Measurements from ENCODE around the gene LYL1. TPM values are rescaled to one million over a fixed set of nuclear protein-coding genes. Genes with fewer than 3 reads are reported as not detected.

The LYL1 gene
- total and polyA plus RNA-seq, 2 of the 13 experiments (the other 11 are each of a cell fraction or from before 2014, with no cell fraction given) = 0.75 to 0.92 TPM

DNA sequence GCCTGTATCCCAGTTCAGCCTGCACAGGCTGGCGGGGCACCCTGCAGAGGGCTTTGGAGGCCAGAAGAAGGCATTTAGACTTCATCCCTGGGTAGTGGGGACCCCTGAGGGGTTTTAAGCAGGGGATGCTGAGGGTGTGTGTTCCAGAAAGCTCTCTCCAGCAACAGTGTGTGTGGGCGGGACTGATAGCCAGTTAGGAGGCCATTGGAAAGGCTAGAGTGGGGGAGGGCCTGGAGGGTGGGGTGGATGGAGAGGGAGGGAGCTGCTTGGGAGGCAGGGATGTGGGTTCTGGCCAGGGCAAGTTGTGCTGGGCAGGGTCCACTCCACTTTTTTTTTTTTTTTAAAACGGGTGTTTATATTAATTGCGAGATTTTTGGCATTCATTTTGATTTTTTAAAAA, 28.3 kb downstream of the LYL1 start:
- no TSS peak for BruUV-seq (replicated peaks)
- DNase-seq (ENCODE audit: low spot score) (no peak), FAIRE-seq (no peak), ATAC-seq (no peak)
- H4K20me1 ChIP-seq (ENCODE audit: insufficient read depth, low read length) = no peaks in the 10 kb centered on the region
- H3K36me3 ChIP-seq (replicated peaks in 1 of 2; ENCODE audit: control insufficient read depth in 1 of 2, insufficient read depth in 2 of 2, low read length in 2 of 2) = peaks cover 17 to 56% of the 10 kb centered on the region in 2 experiments; a peak in 4 of 5 replicates
- TF ChIP-seq ZNF232 (CRISPR knock-in tag; IDR thresholded peaks at IDR 0.05; ENCODE audit: borderline replicate concordance) (no peak), HOXA3 (CRISPR knock-in tag; IDR thresholded peaks at IDR 0.05) (no peak), RELA (CRISPR knock-in tag; IDR thresholded peaks at IDR 0.05) (no peak), KDM5A (IDR thresholded peaks at IDR 0.05; ENCODE audit: borderline replicate concordance, low read length) (no peak), ZNF709 (CRISPR knock-in tag; IDR thresholded peaks at IDR 0.05) (no peak), KMT2B (CRISPR knock-in tag; IDR thresholded peaks at IDR 0.05) (no peak), NRL (CRISPR knock-in tag; IDR thresholded peaks at IDR 0.05; ENCODE audit: borderline replicate concordance) (no peak), DR1 (CRISPR knock-in tag; IDR thresholded peaks at IDR 0.05) (no peak), KDM6A (CRISPR knock-in tag; IDR thresholded peaks at IDR 0.05; ENCODE audit: low read depth) (no peak), ZNF180 (CRISPR knock-in tag; IDR thresholded peaks at IDR 0.05; ENCODE audit: borderline replicate concordance, low read depth) (no peak)
- TF ChIP-seq, protein P1, sequence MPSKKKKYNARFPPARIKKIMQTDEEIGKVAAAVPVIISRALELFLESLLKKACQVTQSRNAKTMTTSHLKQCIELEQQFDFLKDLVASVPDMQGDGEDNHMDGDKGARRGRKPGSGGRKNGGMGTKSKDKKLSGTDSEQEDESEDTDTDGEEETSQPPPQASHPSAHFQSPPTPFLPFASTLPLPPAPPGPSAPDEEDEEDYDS (CRISPR knock-in tag; IDR thresholded peaks at IDR 0.05) = no peak
- TF ChIP-seq, protein P2, sequence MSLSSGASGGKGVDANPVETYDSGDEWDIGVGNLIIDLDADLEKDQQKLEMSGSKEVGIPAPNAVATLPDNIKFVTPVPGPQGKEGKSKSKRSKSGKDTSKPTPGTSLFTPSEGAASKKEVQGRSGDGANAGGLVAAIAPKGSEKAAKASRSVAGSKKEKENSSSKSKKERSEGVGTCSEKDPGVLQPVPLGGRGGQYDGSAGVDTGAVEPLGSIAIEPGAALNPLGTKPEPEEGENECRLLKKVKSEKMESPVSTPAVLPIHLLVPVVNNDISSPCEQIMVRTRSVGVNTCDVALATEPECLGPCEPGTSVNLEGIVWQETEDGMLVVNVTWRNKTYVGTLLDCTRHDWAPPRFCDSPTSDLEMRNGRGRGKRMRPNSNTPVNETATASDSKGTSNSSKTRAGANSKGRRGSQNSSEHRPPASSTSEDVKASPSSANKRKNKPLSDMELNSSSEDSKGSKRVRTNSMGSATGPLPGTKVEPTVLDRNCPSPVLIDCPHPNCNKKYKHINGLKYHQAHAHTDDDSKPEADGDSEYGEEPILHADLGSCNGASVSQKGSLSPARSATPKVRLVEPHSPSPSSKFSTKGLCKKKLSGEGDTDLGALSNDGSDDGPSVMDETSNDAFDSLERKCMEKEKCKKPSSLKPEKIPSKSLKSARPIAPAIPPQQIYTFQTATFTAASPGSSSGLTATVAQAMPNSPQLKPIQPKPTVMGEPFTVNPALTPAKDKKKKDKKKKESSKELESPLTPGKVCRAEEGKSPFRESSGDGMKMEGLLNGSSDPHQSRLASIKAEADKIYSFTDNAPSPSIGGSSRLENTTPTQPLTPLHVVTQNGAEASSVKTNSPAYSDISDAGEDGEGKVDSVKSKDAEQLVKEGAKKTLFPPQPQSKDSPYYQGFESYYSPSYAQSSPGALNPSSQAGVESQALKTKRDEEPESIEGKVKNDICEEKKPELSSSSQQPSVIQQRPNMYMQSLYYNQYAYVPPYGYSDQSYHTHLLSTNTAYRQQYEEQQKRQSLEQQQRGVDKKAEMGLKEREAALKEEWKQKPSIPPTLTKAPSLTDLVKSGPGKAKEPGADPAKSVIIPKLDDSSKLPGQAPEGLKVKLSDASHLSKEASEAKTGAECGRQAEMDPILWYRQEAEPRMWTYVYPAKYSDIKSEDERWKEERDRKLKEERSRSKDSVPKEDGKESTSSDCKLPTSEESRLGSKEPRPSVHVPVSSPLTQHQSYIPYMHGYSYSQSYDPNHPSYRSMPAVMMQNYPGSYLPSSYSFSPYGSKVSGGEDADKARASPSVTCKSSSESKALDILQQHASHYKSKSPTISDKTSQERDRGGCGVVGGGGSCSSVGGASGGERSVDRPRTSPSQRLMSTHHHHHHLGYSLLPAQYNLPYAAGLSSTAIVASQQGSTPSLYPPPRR (CRISPR knock-in tag; IDR thresholded peaks at IDR 0.05; ENCODE audit: borderline replicate concordance) = no peak
- TF ChIP-seq, protein P3, sequence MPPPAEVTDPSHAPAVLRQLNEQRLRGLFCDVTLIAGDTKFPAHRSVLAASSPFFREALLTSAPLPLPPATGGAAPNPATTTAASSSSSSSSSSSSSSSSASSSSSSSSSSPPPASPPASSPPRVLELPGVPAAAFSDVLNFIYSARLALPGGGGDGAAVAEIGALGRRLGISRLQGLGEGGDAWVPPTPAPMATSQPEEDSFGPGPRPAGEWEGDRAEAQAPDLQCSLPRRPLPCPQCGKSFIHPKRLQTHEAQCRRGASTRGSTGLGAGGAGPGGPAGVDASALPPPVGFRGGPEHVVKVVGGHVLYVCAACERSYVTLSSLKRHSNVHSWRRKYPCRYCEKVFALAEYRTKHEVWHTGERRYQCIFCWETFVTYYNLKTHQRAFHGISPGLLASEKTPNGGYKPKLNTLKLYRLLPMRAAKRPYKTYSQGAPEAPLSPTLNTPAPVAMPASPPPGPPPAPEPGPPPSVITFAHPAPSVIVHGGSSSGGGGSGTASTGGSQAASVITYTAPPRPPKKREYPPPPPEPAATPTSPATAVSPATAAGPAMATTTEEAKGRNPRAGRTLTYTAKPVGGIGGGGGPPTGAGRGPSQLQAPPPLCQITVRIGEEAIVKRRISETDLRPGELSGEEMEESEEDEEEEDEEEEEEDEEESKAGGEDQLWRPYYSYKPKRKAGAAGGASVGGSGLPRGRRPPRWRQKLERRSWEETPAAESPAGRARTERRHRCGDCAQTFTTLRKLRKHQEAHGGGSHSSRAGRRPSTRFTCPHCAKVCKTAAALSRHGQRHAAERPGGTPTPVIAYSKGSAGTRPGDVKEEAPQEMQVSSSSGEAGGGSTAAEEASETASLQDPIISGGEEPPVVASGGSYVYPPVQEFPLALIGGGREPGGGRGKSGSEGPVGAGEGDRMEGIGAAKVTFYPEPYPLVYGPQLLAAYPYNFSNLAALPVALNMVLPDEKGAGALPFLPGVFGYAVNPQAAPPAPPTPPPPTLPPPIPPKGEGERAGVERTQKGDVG (CRISPR knock-in tag; IDR thresholded peaks at IDR 0.05; ENCODE audit: borderline replicate concordance) = no peak
- no peak overlapping the region for H3K27ac ChIP-seq (ENCODE audit: extremely low read length, insufficient read depth, low read length)
- 88% methylated on average over 4 of the region's 4 CpGs for WGBS (ENCODE audit: low lambda C conversion rate)
- in situ Hi-C loops (cut with HindIII; ENCODE audit: extremely low pct_ligation_motif_present, low pct_unique_long_range_greater_than_20kb) (no loop called here), intact Hi-C loops (cut with micrococcal nuclease; ENCODE audit: unreplicated experiment) (no loop called here)
- CTCF ChIA-PET (ENCODE audit: low intra/inter-chr PET ratio, low total read pairs) = no interaction called here
- POLR2A ChIA-PET = no interaction called here
- H3K9me3 ChIP-seq (ENCODE audit: low read length) = no peaks in the 10 kb centered on the region
- no peaks in the 10 kb centered on the region for H3K27me3 ChIP-seq (ENCODE audit: control insufficient read depth in 1 of 2, insufficient read depth in 2 of 2, low read length in 2 of 2)
- H3K79me2 ChIP-seq (ENCODE audit: insufficient read depth, low read length) = no peaks in the 10 kb centered on the region
- H3K4me1 ChIP-seq (ENCODE audit: insufficient read depth, low read length) = peaks cover 6% of the 10 kb centered on the region
- no peak overlapping the region for H3K4me3 ChIP-seq (replicated peaks in 1 of 3; ENCODE audit: insufficient read depth in 1 of 3, low read depth in 2 of 3, low read length in 3 of 3)
- no peak overlapping the region for H2AFZ ChIP-seq (ENCODE audit: low read length)
- H3K9ac ChIP-seq (ENCODE audit: insufficient read depth, low read depth, low read length) = no peak overlapping the region
- no peak overlapping the region for H3K4me2 ChIP-seq (ENCODE audit: low read depth, low read length)
